ENCODE data around the gene DGUOK. TPM values are rescaled to one million over a fixed set of nuclear protein-coding genes. Genes with fewer than 3 reads are reported as not detected.

Gene DGUOK
- total and polyA plus RNA-seq, 2 experiments from 2014 or later: 68.4 to 287 TPM

- no peak for ATAC-seq
- Histone ChIP-seq H3K4me3 (no peak overlapping the region), H3K4me1 (ENCODE audit: insufficient read depth) (no peaks in the 10 kb centered on the region), H3K27me3 (ENCODE audit: insufficient read depth) (no peaks in the 10 kb centered on the region), H2AFZ (no peak overlapping the region), H3K4me2 (no peak overlapping the region), H4K20me1 (replicated peaks; ENCODE audit: insufficient read depth) (peaks cover 44% of the 10 kb centered on the region), H3F3A (replicated peaks; ENCODE audit: low read depth) (0 out of 2 replicates have a peak, but pooled peaks cover 3% of the 10 kb centered on the region), H3K27ac (ENCODE audit: low read depth) (no peak overlapping the region), H3K9me2 (ENCODE audit: insufficient read depth) (no peaks in the 10 kb centered on the region), H3K79me2 (replicated peaks; ENCODE audit: insufficient read depth) (peaks cover 100% of the 10 kb centered on the region), H3K36me3 (ENCODE audit: insufficient read depth) (0 out of 2 replicates have a peak, but pooled peaks cover 3% of the 10 kb centered on the region)
- DNase-seq (ENCODE audit: low spot score): no peak
- no peak for TF ChIP-seq ETS1 (IDR thresholded peaks at IDR 0.05)
- TF ChIP-seq ZNF462 (CRISPR knock-in tag; IDR thresholded peaks at IDR 0.05): no peak
- no peak for TF ChIP-seq EZH2 (IDR thresholded peaks at IDR 0.05; ENCODE audit: low read depth, unreplicated experiment)
- TF ChIP-seq CTCF (conservative IDR thresholded peaks at IDR 0.05; ENCODE audit: low read depth in 2 of 2): no peak
- TF ChIP-seq, protein P1, sequence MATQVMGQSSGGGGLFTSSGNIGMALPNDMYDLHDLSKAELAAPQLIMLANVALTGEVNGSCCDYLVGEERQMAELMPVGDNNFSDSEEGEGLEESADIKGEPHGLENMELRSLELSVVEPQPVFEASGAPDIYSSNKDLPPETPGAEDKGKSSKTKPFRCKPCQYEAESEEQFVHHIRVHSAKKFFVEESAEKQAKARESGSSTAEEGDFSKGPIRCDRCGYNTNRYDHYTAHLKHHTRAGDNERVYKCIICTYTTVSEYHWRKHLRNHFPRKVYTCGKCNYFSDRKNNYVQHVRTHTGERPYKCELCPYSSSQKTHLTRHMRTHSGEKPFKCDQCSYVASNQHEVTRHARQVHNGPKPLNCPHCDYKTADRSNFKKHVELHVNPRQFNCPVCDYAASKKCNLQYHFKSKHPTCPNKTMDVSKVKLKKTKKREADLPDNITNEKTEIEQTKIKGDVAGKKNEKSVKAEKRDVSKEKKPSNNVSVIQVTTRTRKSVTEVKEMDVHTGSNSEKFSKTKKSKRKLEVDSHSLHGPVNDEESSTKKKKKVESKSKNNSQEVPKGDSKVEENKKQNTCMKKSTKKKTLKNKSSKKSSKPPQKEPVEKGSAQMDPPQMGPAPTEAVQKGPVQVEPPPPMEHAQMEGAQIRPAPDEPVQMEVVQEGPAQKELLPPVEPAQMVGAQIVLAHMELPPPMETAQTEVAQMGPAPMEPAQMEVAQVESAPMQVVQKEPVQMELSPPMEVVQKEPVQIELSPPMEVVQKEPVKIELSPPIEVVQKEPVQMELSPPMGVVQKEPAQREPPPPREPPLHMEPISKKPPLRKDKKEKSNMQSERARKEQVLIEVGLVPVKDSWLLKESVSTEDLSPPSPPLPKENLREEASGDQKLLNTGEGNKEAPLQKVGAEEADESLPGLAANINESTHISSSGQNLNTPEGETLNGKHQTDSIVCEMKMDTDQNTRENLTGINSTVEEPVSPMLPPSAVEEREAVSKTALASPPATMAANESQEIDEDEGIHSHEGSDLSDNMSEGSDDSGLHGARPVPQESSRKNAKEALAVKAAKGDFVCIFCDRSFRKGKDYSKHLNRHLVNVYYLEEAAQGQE (IDR thresholded peaks at IDR 0.05; ENCODE audit: unreplicated experiment): no peak
- no peak for TF ChIP-seq NANOG (IDR thresholded peaks at IDR 0.05; ENCODE audit: borderline replicate concordance)
- no peak for TF ChIP-seq JUNB (IDR thresholded peaks at IDR 0.05; ENCODE audit: unreplicated experiment)
- TF ChIP-seq CREB1 (CRISPR knock-in tag; IDR thresholded peaks at IDR 0.05; ENCODE audit: low read depth): no peak
- no peak for TF ChIP-seq EZH2phosphoT487 (IDR thresholded peaks at IDR 0.05; ENCODE audit: unreplicated experiment)
- Mint-ChIP-seq H3K4me1 (no peaks in the 10 kb centered on the region), H3K27me3 (ENCODE audit: insufficient read depth, low read depth, poor library complexity) (no peaks in the 10 kb centered on the region), H3K36me3 (ENCODE audit: low read depth) (peaks cover 5% of the 10 kb centered on the region), H3K27ac (no peak overlapping the region), H3K9me3 (no peaks in the 10 kb centered on the region), H3K4me3 (no peak overlapping the region)
Observed at GRCh38 chr2:73938718-73939352, 12.2 kb downstream of the DGUOK start.

Data from GM23338 (cell line).